Liver (tissue), 9 donors: Measurements from ENCODE around the gene USP6NL. TPM values are rescaled to one million over a fixed set of nuclear protein-coding genes. Genes with fewer than 3 reads are reported as not detected.

Experiments
- DNase-seq: peaks from one replicate; pipeline ENCODE4 v3.0.0-alpha.2; 2017; ENCODE audit warnings: low spot score
- H3K27ac ChIP-seq, 2 donors: one replicate each; pipeline ENCODE4 v1.7.0; 2013; ENCODE audit warnings: inconsistent platforms in 2 of 2, low read length in 2 of 2, control low read depth in 1 of 2, low read depth in 1 of 2, mild to moderate bottlenecking in 1 of 2
- H3K27me3 ChIP-seq, 4 donors: one replicate each; pipeline versions ENCODE4 v1.6.1 to v1.7.0; 2013; ENCODE audit warnings: low read length in 3 of 4, inconsistent platforms in 1 of 4, mild to moderate bottlenecking in 1 of 4, moderate library complexity in 1 of 4; ENCODE audit not compliant: control insufficient read depth in 4 of 4, insufficient read depth in 4 of 4
- H3K36me3 ChIP-seq, 4 donors: one replicate each; pipeline versions ENCODE4 v1.6.1 to v1.7.0; 2013; ENCODE audit warnings: low read length in 3 of 4, mild to moderate bottlenecking in 3 of 4, low read depth in 1 of 4, moderate library complexity in 1 of 4; ENCODE audit not compliant: control insufficient read depth in 4 of 4, insufficient read depth in 3 of 4
- H3K4me1 ChIP-seq, 4 donors: one replicate each; pipeline versions ENCODE4 v1.6.1 to v1.7.0; 2013; ENCODE audit warnings: low read length in 3 of 4, mild to moderate bottlenecking in 3 of 4, moderate library complexity in 1 of 4; ENCODE audit not compliant: control insufficient read depth in 4 of 4, insufficient read depth in 4 of 4
- H3K4me3 ChIP-seq, 3 donors: one replicate each; pipeline versions ENCODE4 v1.6.1 to v1.7.0; 2013; ENCODE audit warnings: low read length in 3 of 3, control low read depth in 1 of 3, low read depth in 1 of 3, mild to moderate bottlenecking in 1 of 3
- H3K9ac ChIP-seq, 2 donors: one replicate each; pipeline ENCODE4 v1.7.0; 2013; ENCODE audit warnings: low read length in 2 of 2, mild to moderate bottlenecking in 2 of 2, moderate library complexity in 2 of 2, control low read depth in 1 of 2, low read depth in 1 of 2
- H3K9me3 ChIP-seq, 4 donors: one replicate each; pipeline versions ENCODE4 v1.6.1 to v1.7.0; 2013; ENCODE audit warnings: low read length in 3 of 4; ENCODE audit not compliant: control insufficient read depth in 4 of 4
- ATF3 ChIP-seq: IDR thresholded peaks from 2 replicates; pipeline ENCODE4 v1.6.1; 2016; ENCODE audit warnings: antibody characterized with exemption
- CTCF ChIP-seq: fragments of 150-350 bp; IDR thresholded peaks from 2 replicates; pipeline ENCODE4 v1.5.1; 2017; ENCODE audit warnings: improper control_type of control experiment, low read depth, low read length; ENCODE audit not compliant: missing input control
- EGR1 ChIP-seq, 2 donors: IDR thresholded peaks; 2 replicates each; pipeline ENCODE4 v1.6.1; 2016 to 2018; ENCODE audit warnings: antibody characterized with exemption in 2 of 2, low read depth in 2 of 2
- FOXA1 ChIP-seq: IDR thresholded peaks from 2 replicates; pipeline ENCODE4 v1.6.1; 2016; ENCODE audit warnings: antibody characterized with exemption
- FOXA2 ChIP-seq: IDR thresholded peaks from 2 replicates; pipeline ENCODE4 v1.6.1; 2016; ENCODE audit warnings: antibody characterized with exemption
- GABPA ChIP-seq, 2 donors: IDR thresholded peaks in 1 of 2; conservative IDR thresholded peaks in 1 of 2; 2 replicates each; pipeline ENCODE4 v1.6.1; 2016; ENCODE audit warnings: antibody characterized with exemption in 2 of 2, mild to moderate bottlenecking in 1 of 2, moderate library complexity in 1 of 2
- HNF4A ChIP-seq, 2 donors: conservative IDR thresholded peaks; 2 replicates each; pipeline ENCODE4 v1.6.1; 2016; ENCODE audit warnings: antibody characterized with exemption in 2 of 2, mild to moderate bottlenecking in 2 of 2
- HNF4G ChIP-seq: IDR thresholded peaks from 2 replicates; pipeline ENCODE4 v1.6.1; 2016; ENCODE audit warnings: antibody characterized with exemption
- JUND ChIP-seq, 2 donors: IDR thresholded peaks; 2 replicates each; pipeline ENCODE4 v1.6.1; 2016; ENCODE audit warnings: antibody characterized with exemption in 2 of 2
- MAX ChIP-seq: IDR thresholded peaks from 2 replicates; pipeline ENCODE4 v1.6.1; 2016; ENCODE audit warnings: antibody characterized with exemption
- NR2F2 ChIP-seq: IDR thresholded peaks from 2 replicates; pipeline ENCODE4 v1.6.1; 2016; ENCODE audit warnings: antibody characterized with exemption
- RAD21 ChIP-seq, 2 donors: IDR thresholded peaks; 2 replicates each; pipeline ENCODE4 v1.6.1; 2016; ENCODE audit warnings: antibody characterized with exemption in 2 of 2, mild to moderate bottlenecking in 2 of 2
- REST ChIP-seq: IDR thresholded peaks from 2 replicates; pipeline ENCODE4 v1.6.1; 2016; ENCODE audit warnings: antibody characterized with exemption, mild to moderate bottlenecking
- RXRA ChIP-seq, 2 donors: IDR thresholded peaks; 2 replicates each; pipeline ENCODE4 v1.6.1; 2017 to 2018; ENCODE audit warnings: antibody characterized with exemption in 2 of 2, mild to moderate bottlenecking in 1 of 2
- SP1 ChIP-seq: IDR thresholded peaks from 2 replicates; pipeline ENCODE4 v1.6.1; 2018; ENCODE audit warnings: antibody characterized with exemption, mild to moderate bottlenecking
- TAF1 ChIP-seq: conservative IDR thresholded peaks from 2 replicates; pipeline ENCODE4 v1.6.1; 2016; ENCODE audit warnings: antibody characterized with exemption, mild to moderate bottlenecking
- YY1 ChIP-seq: IDR thresholded peaks from 2 replicates; pipeline ENCODE4 v1.6.1; 2016; ENCODE audit warnings: antibody characterized with exemption, mild to moderate bottlenecking
- ZBTB33 ChIP-seq: IDR thresholded peaks from 2 replicates; pipeline ENCODE4 v1.6.1; 2016; ENCODE audit warnings: antibody characterized with exemption
- WGBS: extraction: QIAGEN DNeasy Blood & Tissue Kit; methylation state at CpG from one replicate; pipeline ENCODE4 v1.1.7; 2013; 5-methylcytosine and 5-hydroxymethylcytosine counted together
- polyA plus RNA-seq, 2 donors: library from polyadenylated mRNA; stranded (reverse) in 1 of 2; unstranded in 1 of 2; fragments of 200-250 nt in 1 of 2; fragments of >200 nt in 1 of 2; fragmentation: Nextera tagmentation in 1 of 2; extraction: Ambion mirVana in 1 of 2; gene quantifications; one replicate each; pipeline versions ENCODE4 v1.2.1 to v1.2.3, GENCODE V29; 2013 to 2015
- total RNA-seq, 2 donors: library from RNA; depleted of rRNA; stranded (reverse); fragments of >200 nt; gene quantifications; one replicate each; pipeline ENCODE4 v1.2.3, GENCODE V29; 2014
- donor health status: healthy.
- donor health status: healthy.
- donor health status: healthy.
- donor health status: healthy.
- donor health status: healthy.

The USP6NL gene
- total and polyA plus RNA-seq, 4 donors: 3.8 to 15.0 (median 10.2) TPM

GRCh38 chr10:11517150-11517549 lies 94.3 kb downstream of the USP6NL start:
- H3K27me3 ChIP-seq: no peaks in the 10 kb centered on the region
- 95% methylated on average over 1 of the region's 1 CpG for WGBS
- H3K9ac ChIP-seq: no peak overlapping the region
- no peak for TF ChIP-seq JUND (IDR thresholded peaks at IDR 0.05)
- no peak for TF ChIP-seq ATF3
- TF ChIP-seq GABPA (IDR thresholded peaks at IDR 0.05 in 1 of 2, conservative IDR thresholded peaks at IDR 0.05 in 1 of 2): no peak
- no peak for TF ChIP-seq RAD21 (IDR thresholded peaks at IDR 0.05)
- no peak for TF ChIP-seq RXRA (IDR thresholded peaks at IDR 0.05)
- TF ChIP-seq HNF4G: no peak
- TF ChIP-seq FOXA2: no peak
- no peak for TF ChIP-seq HNF4A (conservative IDR thresholded peaks at IDR 0.05)
- TF ChIP-seq TAF1: no peak
- TF ChIP-seq ZBTB33: no peak
- TF ChIP-seq YY1: no peak
- TF ChIP-seq REST: no peak
- TF ChIP-seq NR2F2: no peak
- no peak for DNase-seq
- H3K9me3 ChIP-seq: no peaks in the 10 kb centered on the region
- no peaks in the 10 kb centered on the region for H3K36me3 ChIP-seq
- H3K27ac ChIP-seq: no peak overlapping the region
- H3K4me1 ChIP-seq: peaks cover 2 to 41% (median 29%) of the 10 kb centered on the region in 4 donors
- H3K4me3 ChIP-seq: no peak overlapping the region

GRCh38 chr10:11516431-11516746 lies 95.1 kb downstream of the USP6NL start:
- no peak overlapping the region for H3K4me3 ChIP-seq
- H3K27ac ChIP-seq: peak overlapping the region in 1 of 2 donors; percentile 24
- H3K9ac ChIP-seq: no peak overlapping the region
- no peak for DNase-seq
- H3K4me1 ChIP-seq: peaks cover 2 to 33% (median 22%) of the 10 kb centered on the region in 4 donors
- TF ChIP-seq SP1 (no peak), MAX (no peak), YY1 (no peak), ATF3 (no peak), CTCF (no peak), ZBTB33 (no peak), TAF1 (no peak), HNF4G (no peak), JUND (IDR thresholded peaks at IDR 0.05) (no peak), GABPA (IDR thresholded peaks at IDR 0.05 in 1 of 2, conservative IDR thresholded peaks at IDR 0.05 in 1 of 2) (no peak), FOXA1 (no peak), FOXA2 (no peak), HNF4A (conservative IDR thresholded peaks at IDR 0.05) (no peak), REST (no peak), EGR1 (IDR thresholded peaks at IDR 0.05; ENCODE audit: low read depth in 2 of 2) (no peak), RAD21 (IDR thresholded peaks at IDR 0.05) (no peak), NR2F2 (no peak), RXRA (IDR thresholded peaks at IDR 0.05) (no peak)
- no peaks in the 10 kb centered on the region for H3K27me3 ChIP-seq
- no peaks in the 10 kb centered on the region for H3K36me3 ChIP-seq
- WGBS: 75% methylated on average over 2 of the region's 2 CpGs
- no peaks in the 10 kb centered on the region for H3K9me3 ChIP-seq
